Psoas muscle (tissue), 8 donors: ENCODE measurements around the gene XIRP2. TPM values are rescaled to one million over a fixed set of nuclear protein-coding genes. Genes with fewer than 3 reads are reported as not detected.

Experiments used
- ATAC-seq, 4 donors: fragments of 200-7000 bp; cut with Tn5 transposase; one replicate each; pipeline ENCODE4 v1.9.1; 2020; ENCODE audit warnings: moderate library complexity in 3 of 4, mild to moderate bottlenecking in 2 of 4
- DNase-seq, 2 donors: peaks; one replicate each; pipeline ENCODE4 v3.0.0-alpha.2; 2020
- H3K27ac ChIP-seq: fragments of 200-600 bp; one replicate; pipeline ENCODE4 v1.8.0; 2022
- H3K27me3 ChIP-seq, 3 donors: fragments of 200-600 bp in 1 of 3; one replicate each; pipeline versions ENCODE4 v1.6.1 to v1.8.0; 2013 to 2022; ENCODE audit warnings: low read length in 2 of 3, mild to moderate bottlenecking in 2 of 3, moderate library complexity in 1 of 3; ENCODE audit not compliant: insufficient read depth in 3 of 3
- H3K36me3 ChIP-seq, 2 donors: fragments of 200-600 bp in 1 of 2; one replicate each; pipeline versions ENCODE4 v1.6.1 to v1.8.0; 2013 to 2022; ENCODE audit warnings: low read depth in 1 of 2, mild to moderate bottlenecking in 1 of 2, moderate library complexity in 1 of 2; ENCODE audit not compliant: insufficient read depth in 1 of 2
- H3K4me1 ChIP-seq: fragments of 200-600 bp; one replicate; pipeline ENCODE4 v1.8.0; 2022
- H3K4me3 ChIP-seq: fragments of 200-600 bp; one replicate; pipeline ENCODE4 v1.8.0; 2022; ENCODE audit warnings: mild to moderate bottlenecking
- H3K9me3 ChIP-seq: fragments of 200-600 bp; one replicate; pipeline ENCODE4 v1.8.0; 2022
- CTCF ChIP-seq: fragments of 200-600 bp; IDR thresholded peaks from one replicate; pipeline ENCODE4 v1.8.0; 2022; ENCODE audit warnings: antibody characterized with exemption
- WGBS, 3 donors: extraction: QIAGEN DNeasy Blood & Tissue Kit; methylation state at CpG; one replicate each; pipeline versions ENCODE4 v1.1.6 to v1.1.7; 2013; 5-methylcytosine and 5-hydroxymethylcytosine counted together
- intact Hi-C, 2 donors: fragments of 100-400 bp; cut with DNase I; formaldehyde crosslinking; loops; one replicate each; pipeline versions ENCODE4 v1.11.0 to v1.14.2; 2022
- polyA plus RNA-seq, 3 donors: library from polyadenylated mRNA; stranded (reverse); fragments of 200-250 nt; gene quantifications; one replicate each; pipeline ENCODE4 v1.2.3, GENCODE V29; 2013
- total RNA-seq, 4 donors: library from RNA; stranded (reverse); fragmentation: NEBNext Ultra II Directional in 2 of 4; extraction: Animal tissue kit (Norgen Biotek cat#: 25700) in 2 of 4; gene quantifications; one replicate each; pipeline versions ENCODE4 v1.2.1 to v1.2.4, GENCODE V29; 2021 to 2023
- donor health status: healthy with polysubstance abuse.
- donor health status: DM: no; HTN: no; CAD: no; lungs with moderate emphysema.
- donor health status: Bipolar disorder and iron deficiency.
- donor health status: healthy.
- donor health status: DM: yes; HTN: yes; CAD: no.
- donor health status: DM: no; HTN: no; CAD: no.
- donor health status: DM: no; HTN: no; CAD: no.
- donor health status: DM: yes; HTN: yes; CAD: no.

Gene XIRP2
- total and polyA plus RNA-seq, 7 donors, result 355 to 8,701 (median 2,071) TPM

GRCh38 chr2:166944909-166945308 is 56.6 kb downstream of the XIRP2 start:
- DNase-seq (no peak), ATAC-seq (no peak)
- WGBS, 3 donors, result 96 to 98% (median 97%) methylated on average over 1 of the region's 1 CpG
- intact Hi-C loops, result no loop called here
- Histone ChIP-seq H3K4me1 (no peaks in the 10 kb centered on the region), H3K27me3 (no peaks in the 10 kb centered on the region), H3K27ac (no peak overlapping the region), H3K9me3 (no peaks in the 10 kb centered on the region), H3K36me3 (no peaks in the 10 kb centered on the region), H3K4me3 (no peak overlapping the region)
- no peak for TF ChIP-seq CTCF

GRCh38 chr2:166957686-166958085 is 69.4 kb downstream of the XIRP2 start:
- no peak for ATAC-seq
- Histone ChIP-seq H3K36me3 (no peaks in the 10 kb centered on the region), H3K4me1 (peaks cover 19% of the 10 kb centered on the region), H3K27me3 (no peaks in the 10 kb centered on the region), H3K9me3 (no peaks in the 10 kb centered on the region), H3K4me3 (no peak overlapping the region), H3K27ac (no peak overlapping the region)
- DNase-seq, result no peak
- TF ChIP-seq CTCF, result no peak
- intact Hi-C loops, result no loop called here
- WGBS, 3 donors, result 58 to 69% (median 67%) methylated on average over 3 of the region's 3 CpGs

- Histone ChIP-seq H3K27ac (no peak overlapping the region), H3K9me3 (no peaks in the 10 kb centered on the region), H3K4me1 (peaks cover 19% of the 10 kb centered on the region), H3K27me3 (no peaks in the 10 kb centered on the region), H3K4me3 (no peak overlapping the region), H3K36me3 (no peaks in the 10 kb centered on the region)
- 42 to 53% (median 48%) methylated on average over 4 of the region's 4 CpGs for WGBS, 3 donors
- DNase-seq, result no peak
- no peak for TF ChIP-seq CTCF
- no peak for ATAC-seq
- intact Hi-C loops, result no loop called here
Measured at GRCh38 chr2:166958986-166959481, 70.8 kb downstream of the XIRP2 start.

GRCh38 chr2:166959556-166959955 is 71.3 kb downstream of the XIRP2 start:
- no peak for TF ChIP-seq CTCF
- Histone ChIP-seq H3K4me3 (no peak overlapping the region), H3K36me3 (no peaks in the 10 kb centered on the region), H3K9me3 (no peaks in the 10 kb centered on the region), H3K27ac (no peak overlapping the region), H3K27me3 (no peaks in the 10 kb centered on the region), H3K4me1 (peaks cover 19% of the 10 kb centered on the region)
- no peak for DNase-seq
- no peak for ATAC-seq
- intact Hi-C loops, result no loop called here
- 55 to 72% (median 66%) methylated on average over 1 of the region's 1 CpG for WGBS, 3 donors

- intact Hi-C loops, result no loop called here
- ATAC-seq (peak in 1 of 4 donors; percentile 48), DNase-seq (no peak)
- Histone ChIP-seq H3K27me3 (no peaks in the 10 kb centered on the region), H3K27ac (no peak overlapping the region), H3K36me3 (no peaks in the 10 kb centered on the region), H3K4me3 (no peak overlapping the region), H3K4me1 (peaks cover 19% of the 10 kb centered on the region), H3K9me3 (no peaks in the 10 kb centered on the region)
- WGBS, 3 donors, result 21 to 46% (median 22%) methylated on average over 2 of the region's 2 CpGs
- no peak for TF ChIP-seq CTCF
Measured at GRCh38 chr2:166960702-166961270, 72.5 kb downstream of the XIRP2 start.
